Lower lobe of right lung (tissue), 2 donors: ENCODE results near the gene TTC33. TPM values are rescaled to one million over a fixed set of nuclear protein-coding genes. Genes with fewer than 3 reads are reported as not detected.
"Not testable (repeated sequence)": the region's sequence is repeated elsewhere in the genome, so short reads cannot be mapped to it uniquely, and the experiment has no call there.

Source experiments
- ATAC-seq, 2 donors: fragments of 200-7000 bp; cut with Tn5 transposase; one replicate each; pipeline ENCODE4 v1.9.1; 2020 to 2022; ENCODE audit warnings: mild to moderate bottlenecking in 2 of 2, moderate library complexity in 2 of 2
- DNase-seq: peaks from one replicate; pipeline ENCODE4 v3.0.0-alpha.2; 2020
- H3K27ac ChIP-seq: fragments of 200-600 bp; one replicate; pipeline ENCODE4 v1.8.0; 2022
- H3K27me3 ChIP-seq: fragments of 200-600 bp; one replicate; pipeline ENCODE4 v1.8.0; 2022; ENCODE audit warnings: low read depth
- H3K36me3 ChIP-seq: fragments of 200-600 bp; one replicate; pipeline ENCODE4 v1.8.0; 2022; ENCODE audit warnings: mild to moderate bottlenecking
- H3K4me1 ChIP-seq: fragments of 200-600 bp; one replicate; pipeline ENCODE4 v1.8.0; 2022
- H3K4me3 ChIP-seq: fragments of 200-600 bp; one replicate; pipeline ENCODE4 v1.8.0; 2022; ENCODE audit warnings: mild to moderate bottlenecking
- H3K9me3 ChIP-seq: fragments of 200-600 bp; one replicate; pipeline ENCODE4 v1.8.0; 2022
- intact Hi-C: fragments of 100-400 bp; cut with DNase I; formaldehyde crosslinking; loops from one replicate; pipeline ENCODE4 v1.11.0; 2022
- total RNA-seq: library from RNA; stranded (reverse); fragmentation: NEBNext Ultra II Directional; extraction: Animal tissue kit (Norgen Biotek cat#: 25700); gene quantifications from one replicate; pipeline ENCODE4 v1.2.1, GENCODE V29; 2021
- TF ChIP-seq, protein P1 (sequence below): fragments of 200-600 bp; IDR thresholded peaks from one replicate; pipeline ENCODE4 v1.8.0; 2022; ENCODE audit warnings: antibody characterized with exemption, mild to moderate bottlenecking
- donor health status: DM: no; HTN: yes; CAD: no; lungs with severe emphysema.

The TTC33 gene
- total RNA-seq, 1 donor from 2014 or later: 14.9 TPM

- intact Hi-C loops: no loop called here
- TF ChIP-seq, protein P1, sequence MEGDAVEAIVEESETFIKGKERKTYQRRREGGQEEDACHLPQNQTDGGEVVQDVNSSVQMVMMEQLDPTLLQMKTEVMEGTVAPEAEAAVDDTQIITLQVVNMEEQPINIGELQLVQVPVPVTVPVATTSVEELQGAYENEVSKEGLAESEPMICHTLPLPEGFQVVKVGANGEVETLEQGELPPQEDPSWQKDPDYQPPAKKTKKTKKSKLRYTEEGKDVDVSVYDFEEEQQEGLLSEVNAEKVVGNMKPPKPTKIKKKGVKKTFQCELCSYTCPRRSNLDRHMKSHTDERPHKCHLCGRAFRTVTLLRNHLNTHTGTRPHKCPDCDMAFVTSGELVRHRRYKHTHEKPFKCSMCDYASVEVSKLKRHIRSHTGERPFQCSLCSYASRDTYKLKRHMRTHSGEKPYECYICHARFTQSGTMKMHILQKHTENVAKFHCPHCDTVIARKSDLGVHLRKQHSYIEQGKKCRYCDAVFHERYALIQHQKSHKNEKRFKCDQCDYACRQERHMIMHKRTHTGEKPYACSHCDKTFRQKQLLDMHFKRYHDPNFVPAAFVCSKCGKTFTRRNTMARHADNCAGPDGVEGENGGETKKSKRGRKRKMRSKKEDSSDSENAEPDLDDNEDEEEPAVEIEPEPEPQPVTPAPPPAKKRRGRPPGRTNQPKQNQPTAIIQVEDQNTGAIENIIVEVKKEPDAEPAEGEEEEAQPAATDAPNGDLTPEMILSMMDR: no peak
- H3K27ac ChIP-seq: no peak overlapping the region
- H3K36me3 ChIP-seq: no peaks in the 10 kb centered on the region
- no peak overlapping the region for H3K4me3 ChIP-seq
- H3K9me3 ChIP-seq: no peaks in the 10 kb centered on the region
- no peaks in the 10 kb centered on the region for H3K4me1 ChIP-seq
- DNase-seq (no peak), ATAC-seq (no peak)
- no peaks in the 10 kb centered on the region for H3K27me3 ChIP-seq
Observed at GRCh38 chr5:40652441-40653220, 103.1 kb downstream of the TTC33 start.

- Histone ChIP-seq H3K27me3 (no peaks in the 10 kb centered on the region), H3K27ac (no peak overlapping the region), H3K4me3 (no peak overlapping the region), H3K9me3 (no peaks in the 10 kb centered on the region), H3K4me1 (no peaks in the 10 kb centered on the region), H3K36me3 (no peaks in the 10 kb centered on the region)
- ATAC-seq (no peak), DNase-seq (no peak)
- TF ChIP-seq, protein P1: no peak
- intact Hi-C loops: no loop called here
Observed at GRCh38 chr5:40651201-40651600, 104.6 kb downstream of the TTC33 start.

DNA sequence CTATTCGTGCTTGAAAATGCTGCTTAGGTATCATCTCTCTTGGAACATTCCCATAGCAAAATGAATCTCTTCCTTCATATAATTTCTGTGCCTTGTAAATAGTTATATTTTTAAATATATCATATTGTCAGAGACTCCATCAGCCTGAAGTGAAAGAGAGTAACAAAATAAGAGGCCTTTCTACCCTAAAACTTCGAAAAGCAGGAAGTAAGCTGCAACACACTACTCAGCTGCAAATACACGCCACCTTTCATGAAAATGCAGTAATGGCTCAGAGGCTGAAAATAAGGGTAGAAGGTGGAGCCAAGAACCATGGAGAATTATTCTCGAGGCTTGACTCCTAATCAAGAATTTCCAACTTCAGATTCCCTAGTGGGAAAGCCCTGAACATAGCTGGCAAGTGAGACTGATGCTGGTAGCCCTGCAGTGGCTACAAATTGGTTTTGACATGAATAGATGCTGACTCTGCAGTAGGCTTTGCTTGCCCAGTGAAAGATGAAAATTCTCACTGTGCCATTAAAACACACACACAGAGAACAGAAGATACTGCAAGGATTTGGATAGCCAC lies 106.2 kb downstream of the TTC33 start:
- H3K4me1 ChIP-seq: no peaks in the 10 kb centered on the region
- H3K4me3 ChIP-seq: no peak overlapping the region
- H3K9me3 ChIP-seq: no peaks in the 10 kb centered on the region
- TF ChIP-seq, protein P1: no peak
- ATAC-seq: no peak
- DNase-seq: no peak
- H3K27ac ChIP-seq: no peak overlapping the region
- intact Hi-C loops: no loop called here
- no peaks in the 10 kb centered on the region for H3K36me3 ChIP-seq
- no peaks in the 10 kb centered on the region for H3K27me3 ChIP-seq

GRCh38 chr5:40648150-40648549 lies 107.6 kb downstream of the TTC33 start:
- H3K4me3 ChIP-seq: no peak overlapping the region

GRCh38 chr5:40646266-40646665 lies 109.5 kb downstream of the TTC33 start:
- H3K4me1 ChIP-seq: no peaks in the 10 kb centered on the region
- H3K4me3 ChIP-seq: no peak overlapping the region
- ATAC-seq: no peak
- H3K27ac ChIP-seq: no peak overlapping the region
- no peak for DNase-seq
- intact Hi-C loops: no loop called here
- H3K9me3 ChIP-seq: no peaks in the 10 kb centered on the region
- no peaks in the 10 kb centered on the region for H3K27me3 ChIP-seq
- H3K36me3 ChIP-seq: no peaks in the 10 kb centered on the region
- TF ChIP-seq, protein P1: no peak

More at GRCh38 chr5:40648150-40648549, 107.6 kb downstream of the TTC33 start:
- no peak for DNase-seq
- H3K9me3 ChIP-seq: no peaks in the 10 kb centered on the region
- no peaks in the 10 kb centered on the region for H3K27me3 ChIP-seq
- no peak for ATAC-seq
- TF ChIP-seq, protein P1: no peak
- H3K4me1 ChIP-seq: no peaks in the 10 kb centered on the region
- no peak overlapping the region for H3K27ac ChIP-seq
- intact Hi-C loops: no loop called here
- H3K36me3 ChIP-seq: no peaks in the 10 kb centered on the region

GRCh38 chr5:40639531-40639930 lies 116.2 kb downstream of the TTC33 start:
- H3K4me3 ChIP-seq, H3K27me3 ChIP-seq, H3K36me3 ChIP-seq, ATAC-seq, DNase-seq, H3K4me1 ChIP-seq, intact Hi-C loops, H3K27ac ChIP-seq: not testable (repeated sequence)
- H3K9me3 ChIP-seq: peaks cover 13% of the 10 kb centered on the region
